Measurements from ENCODE around the gene KEAP1. TPM values are rescaled to one million over a fixed set of nuclear protein-coding genes. Genes with fewer than 3 reads are reported as not detected.
A peak's percentile ranks its signal among the peaks of the same experiment; 100 is the strongest.

KEAP1 gene
- total and polyA plus RNA-seq, 9 of the 15 experiments (the other 6 are each of a cell fraction or from before 2014, with no cell fraction given), result 2.1 to 95.6 (median 64.3) TPM

DNA sequence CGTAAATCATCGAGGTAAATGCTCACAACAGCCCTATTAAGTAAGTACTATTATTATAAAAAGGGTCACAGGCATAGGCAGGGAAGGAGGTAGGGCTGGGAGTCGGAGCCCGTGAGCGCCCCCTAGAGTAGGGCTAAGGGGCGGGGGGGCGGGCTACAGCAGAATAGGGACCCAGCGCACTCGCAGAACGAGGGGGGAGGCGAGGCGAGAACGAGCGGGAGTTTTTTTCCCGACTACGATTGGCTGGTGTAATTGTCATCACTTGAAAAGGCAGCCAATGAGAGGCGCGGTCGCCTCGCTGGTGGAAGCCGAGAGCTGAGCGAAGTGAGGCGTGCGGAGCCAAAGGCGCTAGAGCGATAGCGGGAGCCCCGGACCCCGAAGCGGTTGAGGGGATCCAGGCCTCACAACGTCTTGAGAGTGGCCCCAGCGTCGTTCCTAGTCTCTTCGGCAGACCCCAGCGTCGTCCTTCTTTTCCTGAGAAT lies 24.2 kb downstream of the KEAP1 start (continued):
- TF ChIP-seq, protein P1, sequence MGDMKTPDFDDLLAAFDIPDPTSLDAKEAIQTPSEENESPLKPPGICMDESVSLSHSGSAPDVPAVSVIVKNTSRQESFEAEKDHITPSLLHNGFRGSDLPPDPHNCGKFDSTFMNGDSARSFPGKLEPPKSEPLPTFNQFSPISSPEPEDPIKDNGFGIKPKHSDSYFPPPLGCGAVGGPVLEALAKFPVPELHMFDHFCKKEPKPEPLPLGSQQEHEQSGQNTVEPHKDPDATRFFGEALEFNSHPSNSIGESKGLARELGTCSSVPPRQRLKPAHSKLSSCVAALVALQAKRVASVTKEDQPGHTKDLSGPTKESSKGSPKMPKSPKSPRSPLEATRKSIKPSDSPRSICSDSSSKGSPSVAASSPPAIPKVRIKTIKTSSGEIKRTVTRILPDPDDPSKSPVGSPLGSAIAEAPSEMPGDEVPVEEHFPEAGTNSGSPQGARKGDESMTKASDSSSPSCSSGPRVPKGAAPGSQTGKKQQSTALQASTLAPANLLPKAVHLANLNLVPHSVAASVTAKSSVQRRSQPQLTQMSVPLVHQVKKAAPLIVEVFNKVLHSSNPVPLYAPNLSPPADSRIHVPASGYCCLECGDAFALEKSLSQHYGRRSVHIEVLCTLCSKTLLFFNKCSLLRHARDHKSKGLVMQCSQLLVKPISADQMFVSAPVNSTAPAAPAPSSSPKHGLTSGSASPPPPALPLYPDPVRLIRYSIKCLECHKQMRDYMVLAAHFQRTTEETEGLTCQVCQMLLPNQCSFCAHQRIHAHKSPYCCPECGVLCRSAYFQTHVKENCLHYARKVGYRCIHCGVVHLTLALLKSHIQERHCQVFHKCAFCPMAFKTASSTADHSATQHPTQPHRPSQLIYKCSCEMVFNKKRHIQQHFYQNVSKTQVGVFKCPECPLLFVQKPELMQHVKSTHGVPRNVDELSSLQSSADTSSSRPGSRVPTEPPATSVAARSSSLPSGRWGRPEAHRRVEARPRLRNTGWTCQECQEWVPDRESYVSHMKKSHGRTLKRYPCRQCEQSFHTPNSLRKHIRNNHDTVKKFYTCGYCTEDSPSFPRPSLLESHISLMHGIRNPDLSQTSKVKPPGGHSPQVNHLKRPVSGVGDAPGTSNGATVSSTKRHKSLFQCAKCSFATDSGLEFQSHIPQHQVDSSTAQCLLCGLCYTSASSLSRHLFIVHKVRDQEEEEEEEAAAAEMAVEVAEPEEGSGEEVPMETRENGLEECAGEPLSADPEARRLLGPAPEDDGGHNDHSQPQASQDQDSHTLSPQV (IDR thresholded peaks at IDR 0.05), result peak; percentile 76; the same call in 1 of the 2 replicates
- no peak for TF ChIP-seq CHCHD3 (CRISPR knock-in tag; IDR thresholded peaks at IDR 0.05)
- TF ChIP-seq ZNF766 (CRISPR knock-in tag; conservative IDR thresholded peaks at IDR 0.05), result no peak
- TF ChIP-seq ZNF184 (CRISPR knock-in tag; IDR thresholded peaks at IDR 0.05), result no peak
- no peak for TF ChIP-seq ZNF551 (CRISPR knock-in tag; IDR thresholded peaks at IDR 0.05)
- TF ChIP-seq, protein P2, sequence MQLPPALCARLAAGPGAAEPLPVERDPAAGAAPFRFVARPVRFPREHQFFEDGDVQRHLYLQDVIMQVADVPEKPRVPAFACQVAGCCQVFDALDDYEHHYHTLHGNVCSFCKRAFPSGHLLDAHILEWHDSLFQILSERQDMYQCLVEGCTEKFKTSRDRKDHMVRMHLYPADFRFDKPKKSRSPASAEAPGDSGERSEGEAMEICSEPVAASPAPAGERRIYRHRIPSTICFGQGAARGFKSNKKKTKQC (CRISPR knock-in tag; IDR thresholded peaks at IDR 0.05), result peak; percentile 63; the same call in 1 of the 2 replicates
- TF ChIP-seq GABPA (tag; conservative IDR thresholded peaks at IDR 0.05; ENCODE audit: low read depth), result no peak
- TF ChIP-seq SMC3 (conservative IDR thresholded peaks at IDR 0.05; ENCODE audit: insufficient read depth, low read depth, low read length), result no peak
- TF ChIP-seq GTF2A2 (tag; IDR thresholded peaks at IDR 0.05), result no peak
- TF ChIP-seq, protein P3, sequence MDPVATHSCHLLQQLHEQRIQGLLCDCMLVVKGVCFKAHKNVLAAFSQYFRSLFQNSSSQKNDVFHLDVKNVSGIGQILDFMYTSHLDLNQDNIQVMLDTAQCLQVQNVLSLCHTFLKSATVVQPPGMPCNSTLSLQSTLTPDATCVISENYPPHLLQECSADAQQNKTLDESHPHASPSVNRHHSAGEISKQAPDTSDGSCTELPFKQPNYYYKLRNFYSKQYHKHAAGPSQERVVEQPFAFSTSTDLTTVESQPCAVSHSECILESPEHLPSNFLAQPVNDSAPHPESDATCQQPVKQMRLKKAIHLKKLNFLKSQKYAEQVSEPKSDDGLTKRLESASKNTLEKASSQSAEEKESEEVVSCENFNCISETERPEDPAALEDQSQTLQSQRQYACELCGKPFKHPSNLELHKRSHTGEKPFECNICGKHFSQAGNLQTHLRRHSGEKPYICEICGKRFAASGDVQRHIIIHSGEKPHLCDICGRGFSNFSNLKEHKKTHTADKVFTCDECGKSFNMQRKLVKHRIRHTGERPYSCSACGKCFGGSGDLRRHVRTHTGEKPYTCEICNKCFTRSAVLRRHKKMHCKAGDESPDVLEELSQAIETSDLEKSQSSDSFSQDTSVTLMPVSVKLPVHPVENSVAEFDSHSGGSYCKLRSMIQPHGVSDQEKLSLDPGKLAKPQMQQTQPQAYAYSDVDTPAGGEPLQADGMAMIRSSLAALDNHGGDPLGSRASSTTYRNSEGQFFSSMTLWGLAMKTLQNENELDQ (CRISPR knock-in tag; IDR thresholded peaks at IDR 0.05; ENCODE audit: borderline replicate concordance), result no peak
- no peak for TF ChIP-seq TCF7 (IDR thresholded peaks at IDR 0.05; ENCODE audit: borderline replicate concordance)
- no peak for TF ChIP-seq HDAC8 (tag; IDR thresholded peaks at IDR 0.05)
- TF ChIP-seq FOXJ3 (CRISPR knock-in tag; IDR thresholded peaks at IDR 0.05), result no peak
- TF ChIP-seq, protein P4, sequence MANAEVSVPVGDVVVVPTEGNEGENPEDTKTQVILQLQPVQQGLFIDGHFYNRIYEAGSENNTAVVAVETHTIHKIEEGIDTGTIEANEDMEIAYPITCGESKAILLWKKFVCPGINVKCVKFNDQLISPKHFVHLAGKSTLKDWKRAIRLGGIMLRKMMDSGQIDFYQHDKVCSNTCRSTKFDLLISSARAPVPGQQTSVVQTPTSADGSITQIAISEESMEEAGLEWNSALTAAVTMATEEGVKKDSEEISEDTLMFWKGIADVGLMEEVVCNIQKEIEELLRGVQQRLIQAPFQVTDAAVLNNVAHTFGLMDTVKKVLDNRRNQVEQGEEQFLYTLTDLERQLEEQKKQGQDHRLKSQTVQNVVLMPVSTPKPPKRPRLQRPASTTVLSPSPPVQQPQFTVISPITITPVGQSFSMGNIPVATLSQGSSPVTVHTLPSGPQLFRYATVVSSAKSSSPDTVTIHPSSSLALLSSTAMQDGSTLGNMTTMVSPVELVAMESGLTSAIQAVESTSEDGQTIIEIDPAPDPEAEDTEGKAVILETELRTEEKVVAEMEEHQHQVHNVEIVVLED (CRISPR knock-in tag; IDR thresholded peaks at IDR 0.05), result no peak
- peak; percentile 34 for TF ChIP-seq SP2 (IDR thresholded peaks at IDR 0.05; ENCODE audit: extremely low read depth, low read depth, low read length, poor library complexity, severe bottlenecking)
- TF ChIP-seq SMARCC2 (IDR thresholded peaks at IDR 0.05; ENCODE audit: low read depth), result no peak
- TF ChIP-seq ATF7 (IDR thresholded peaks at IDR 0.05), result no peak
- TF ChIP-seq GATAD2A (IDR thresholded peaks at IDR 0.05), result no peak
- TF ChIP-seq NFIX (CRISPR knock-in tag; IDR thresholded peaks at IDR 0.05; ENCODE audit: low read depth), result no peak
- TF ChIP-seq ZNF384 (IDR thresholded peaks at IDR 0.05; ENCODE audit: low read depth, low read length), result no peak
- TF ChIP-seq CEBPB (tag; IDR thresholded peaks at IDR 0.05), result no peak

All from K562 (cell line).